ENCODE data around the gene SLA2.

- TF ChIP-seq CTCF (IDR thresholded peaks at IDR 0.05) (no peak), POLR2A (IDR thresholded peaks at IDR 0.05) (no peak)
Observed at GRCh38 chr20:36655004-36655403, 9.0 kb upstream of the SLA2 start.

All from adrenal gland (tissue), 5 donors.